ENCODE data around the gene ELK4. TPM values are rescaled to one million over a fixed set of nuclear protein-coding genes. Genes with fewer than 3 reads are reported as not detected.

ELK4 gene
- total RNA-seq, 4 donors from 2014 or later = 18.0 to 33.9 (median 28.4) TPM

- H3K27me3 ChIP-seq = no peaks in the 10 kb centered on the region
- no peak overlapping the region for H3K27ac ChIP-seq
- H3K9me3 ChIP-seq = no peaks in the 10 kb centered on the region
- WGBS, 2 donors = 59 to 71% methylated on average over 5 of the region's 5 CpGs
- TF ChIP-seq POLR2A (IDR thresholded peaks at IDR 0.05) (no peak), CTCF (IDR thresholded peaks at IDR 0.05) (no peak)
- peaks cover 0 to 7% of the 10 kb centered on the region in 2 donors for H3K4me1 ChIP-seq
- DNase-seq = no peak
- H3K36me3 ChIP-seq = no peaks in the 10 kb centered on the region
- intact Hi-C loops (cut with DNase I) = loop anchor here (10.0 kb wide), 1 partner anchor 246 kb away; no protein-coding TSS in a partner anchor
- H3K4me3 ChIP-seq (replicated peaks in 1 of 3) = no peak overlapping the region
Observed at GRCh38 chr1:205668951-205669340, 37.1 kb upstream of the ELK4 start.

- no peaks in the 10 kb centered on the region for H3K27me3 ChIP-seq
- intact Hi-C loops (cut with DNase I) = loop anchor here (10.0 kb wide), 1 partner anchor 247 kb away; no protein-coding TSS in a partner anchor
- TF ChIP-seq POLR2A (IDR thresholded peaks at IDR 0.05) (no peak), CTCF (IDR thresholded peaks at IDR 0.05) (no peak)
- 85 to 87% methylated on average over 10 to 11 of the region's 11 CpGs for WGBS, 2 donors
- no peak overlapping the region for H3K4me3 ChIP-seq (replicated peaks in 1 of 3)
- H3K4me1 ChIP-seq = peaks cover 0 to 7% of the 10 kb centered on the region in 2 donors
- H3K36me3 ChIP-seq = no peaks in the 10 kb centered on the region
- no peak overlapping the region for H3K27ac ChIP-seq
- no peak for DNase-seq
- no peaks in the 10 kb centered on the region for H3K9me3 ChIP-seq
Observed at GRCh38 chr1:205667909-205668643, 36.3 kb upstream of the ELK4 start.

- Histone ChIP-seq H3K4me1 (peaks cover 0 to 7% of the 10 kb centered on the region in 2 donors), H3K27ac (no peak overlapping the region), H3K4me3 (replicated peaks in 1 of 3) (no peak overlapping the region), H3K9me3 (no peaks in the 10 kb centered on the region), H3K27me3 (no peaks in the 10 kb centered on the region), H3K36me3 (no peaks in the 10 kb centered on the region)
- intact Hi-C loops (cut with DNase I) = loop anchor here (10.0 kb wide), 1 partner anchor 248 kb away; no protein-coding TSS in a partner anchor
- WGBS, 2 donors = 89 to 96% methylated on average over 6 of the region's 6 CpGs
- TF ChIP-seq CTCF (IDR thresholded peaks at IDR 0.05) = no peak
- no peak for TF ChIP-seq POLR2A (IDR thresholded peaks at IDR 0.05)
- DNase-seq = no peak
Observed at GRCh38 chr1:205666372-205667166, 34.8 kb upstream of the ELK4 start.

GRCh38 chr1:205665201-205666045 lies 33.6 kb upstream of the ELK4 start:
- no peaks in the 10 kb centered on the region for H3K27me3 ChIP-seq
- intact Hi-C loops (cut with DNase I) = loop anchor here (10.0 kb wide), 1 partner anchor 249 kb away; no protein-coding TSS in a partner anchor
- WGBS, 2 donors = 75 to 76% methylated on average over 7 to 8 of the region's 9 CpGs

More at GRCh38 chr1:205665201-205666045, 33.6 kb upstream of the ELK4 start:
- TF ChIP-seq POLR2A (IDR thresholded peaks at IDR 0.05) = no peak
- no peak for TF ChIP-seq CTCF (IDR thresholded peaks at IDR 0.05)
- no peak for DNase-seq
- H3K4me3 ChIP-seq (replicated peaks in 1 of 3) = no peak overlapping the region
- no peaks in the 10 kb centered on the region for H3K36me3 ChIP-seq
- no peak overlapping the region for H3K27ac ChIP-seq
- H3K9me3 ChIP-seq = no peaks in the 10 kb centered on the region
- H3K4me1 ChIP-seq = peaks cover 0 to 7% of the 10 kb centered on the region in 2 donors

Data from thyroid gland (tissue), 4 donors.